PFSK-1 (cell line): Measurements from ENCODE around the gene SCN1B.

Experiments used
- FOXP2 ChIP-seq: optimal IDR thresholded peaks from 2 replicates; pipeline ENCODE3; 2011; ENCODE audit warnings: borderline replicate concordance, control low read depth, inconsistent platforms; ENCODE audit not compliant: insufficient read depth; ENCODE audit errors: extremely low read length, extremely low read depth
- POLR2AphosphoS5 ChIP-seq: IDR thresholded peaks from 2 replicates; pipeline ENCODE4 v1.6.1; 2012; ENCODE audit warnings: low read depth, mild to moderate bottlenecking, control low read depth, low read length, moderate library complexity
- REST ChIP-seq, 2 experiments: IDR thresholded peaks; 2 replicates each; pipeline versions ENCODE4 v1.6.1 to v1.8.0; 2011 to 2012; ENCODE audit warnings: low read depth in 2 of 2, low read length in 2 of 2, control low read depth in 1 of 2, inconsistent platforms in 1 of 2, mild to moderate bottlenecking in 1 of 2, moderate library complexity in 1 of 2; ENCODE audit not compliant: insufficient read depth in 1 of 2
- SIN3A ChIP-seq: IDR thresholded peaks from 2 replicates; pipeline ENCODE4 v1.6.1; 2012; ENCODE audit warnings: mild to moderate bottlenecking, low read length, moderate library complexity, borderline replicate concordance; ENCODE audit not compliant: insufficient read depth
- TAF1 ChIP-seq: IDR thresholded peaks from 2 replicates; pipeline ENCODE4 v1.6.1; 2012; ENCODE audit warnings: low read length, control low read depth, borderline replicate concordance; ENCODE audit not compliant: insufficient read depth

GRCh38 chr19:35042954-35043604 lies 12.8 kb downstream of the SCN1B start:
- no peak for TF ChIP-seq SIN3A
- TF ChIP-seq TAF1 = no peak
- TF ChIP-seq POLR2AphosphoS5 = no peak
- TF ChIP-seq REST (IDR thresholded peaks at IDR 0.05; ENCODE audit: insufficient read depth in 1 of 2, low read depth in 2 of 2, low read length in 2 of 2) = no peak
- TF ChIP-seq FOXP2 = no peak
